Upper lobe of left lung (tissue), 6 donors: ENCODE measurements around the gene ANKRD60. TPM values are rescaled to one million over a fixed set of nuclear protein-coding genes. Genes with fewer than 3 reads are reported as not detected.

Experiments used
- ATAC-seq, 2 donors: fragments of 200-7000 bp; cut with Tn5 transposase; one replicate each; pipeline ENCODE4 v1.9.1; 2022; ENCODE audit warnings: mild to moderate bottlenecking in 2 of 2, moderate library complexity in 2 of 2; ENCODE audit not compliant: low FRiP score in 2 of 2
- DNase-seq, 2 donors: peaks; one replicate each; pipeline ENCODE4 v3.0.0-alpha.2; 2019 to 2020
- H3K27ac ChIP-seq, 4 donors: fragments of 200-600 bp; sonication (generic); one replicate each; pipeline ENCODE4 v1.5.1; 2016 to 2019
- H3K27me3 ChIP-seq, 4 donors: fragments of 200-600 bp; sonication (generic); one replicate each; pipeline ENCODE4 v1.5.1; 2017 to 2019
- H3K36me3 ChIP-seq, 4 donors: fragments of 200-600 bp; sonication (generic); one replicate each; pipeline ENCODE4 v1.5.1; 2016 to 2019
- H3K4me1 ChIP-seq, 4 donors: fragments of 200-600 bp; sonication (generic); one replicate each; pipeline ENCODE4 v1.5.1; 2018 to 2019
- H3K4me3 ChIP-seq, 4 donors: fragments of 200-600 bp; sonication (generic); one replicate each; pipeline ENCODE4 v1.5.1; 2017 to 2019; ENCODE audit warnings: mild to moderate bottlenecking in 2 of 4, moderate library complexity in 1 of 4
- H3K9me3 ChIP-seq, 4 donors: fragments of 200-600 bp; sonication (generic); one replicate each; pipeline ENCODE4 v1.5.1; 2018 to 2019
- CTCF ChIP-seq, 6 experiments: fragments of 450-650 bp in 4 of 6; fragments of 200-600 bp in 2 of 6; sonication (generic) in 2 of 6; IDR thresholded peaks; one replicate each; pipeline ENCODE4 v1.5.1; 2016 to 2019; ENCODE audit warnings: antibody characterized with exemption in 6 of 6
- EP300 ChIP-seq, 4 donors: sonication (generic); formaldehyde crosslinking; IDR thresholded peaks; one replicate each; pipeline ENCODE4 v1.5.1; 2017; ENCODE audit warnings: antibody characterized with exemption in 4 of 4, control low read depth in 2 of 4
- POLR2A ChIP-seq, 4 donors: fragments of 450-650 bp; IDR thresholded peaks; one replicate each; pipeline ENCODE4 v1.5.1; 2016 to 2017; ENCODE audit warnings: antibody characterized with exemption in 4 of 4, mild to moderate bottlenecking in 2 of 4
- POLR2AphosphoS5 ChIP-seq, 2 donors: sonication (generic); formaldehyde crosslinking; IDR thresholded peaks; one replicate each; pipeline ENCODE4 v1.5.1; 2017; ENCODE audit warnings: antibody characterized with exemption in 2 of 2
- WGBS, 2 donors: methylation state at CpG; one replicate each; pipeline ENCODE4 v1.1.5; 2017 to 2018; 5-methylcytosine and 5-hydroxymethylcytosine counted together
- total RNA-seq, 6 donors: library from RNA; depleted of rRNA in 4 of 6; stranded (reverse); fragments of >200 nt in 4 of 6; gene quantifications; one replicate each; pipeline versions ENCODE4 v1.1.0 to v1.2.1, GENCODE V29; 2016 to 2021
- donor health status: DM: no; HTN: no; CAD: no; lungs with moderate emphysema.
- donor health status: DM: no; HTN: yes; CAD: no; lungs with severe emphysema.

ANKRD60 gene
- total RNA-seq, 6 donors from 2014 or later, result not detected

GRCh38 chr20:58202044-58202443 is 26.4 kb downstream of the ANKRD60 start:
- Histone ChIP-seq H3K4me3 (no peak overlapping the region), H3K27ac (no peak overlapping the region), H3K36me3 (no peaks in the 10 kb centered on the region), H3K9me3 (no peaks in the 10 kb centered on the region), H3K27me3 (no peaks in the 10 kb centered on the region), H3K4me1 (no peaks in the 10 kb centered on the region)
- DNase-seq, result no peak
- ATAC-seq, result no peak
- TF ChIP-seq POLR2AphosphoS5 (IDR thresholded peaks at IDR 0.05), result no peak
- TF ChIP-seq POLR2A (IDR thresholded peaks at IDR 0.05), result no peak
- TF ChIP-seq EP300 (IDR thresholded peaks at IDR 0.05), result no peak
- no peak for TF ChIP-seq CTCF (IDR thresholded peaks at IDR 0.05)

DNA sequence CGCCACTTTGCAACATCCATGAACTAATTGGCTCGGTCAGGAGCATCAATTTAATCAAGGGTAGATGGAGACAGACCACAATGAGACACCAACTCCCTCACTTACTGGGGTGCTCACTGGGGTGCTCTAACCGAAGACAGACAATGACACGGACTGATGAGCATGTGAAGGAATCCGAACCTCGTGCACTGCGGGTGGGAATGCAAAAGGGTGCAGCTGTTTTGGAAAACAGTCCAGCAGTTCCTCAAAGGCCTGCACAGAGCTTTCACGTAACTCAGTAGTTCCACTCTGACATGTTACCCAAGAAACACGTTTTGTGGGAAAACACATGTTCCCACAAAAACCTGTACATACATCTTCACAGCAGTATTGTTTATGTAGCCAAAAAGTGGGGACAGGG is 26.8 kb downstream of the ANKRD60 start:
- DNase-seq (no peak), ATAC-seq (no peak)
- H3K27me3 ChIP-seq, result no peaks in the 10 kb centered on the region
- no peaks in the 10 kb centered on the region for H3K36me3 ChIP-seq
- 85 to 87% methylated on average over 9 of the region's 9 CpGs for WGBS, 2 donors
- H3K4me3 ChIP-seq, result no peak overlapping the region
- TF ChIP-seq CTCF (IDR thresholded peaks at IDR 0.05) (no peak), EP300 (IDR thresholded peaks at IDR 0.05) (no peak), POLR2A (IDR thresholded peaks at IDR 0.05) (no peak), POLR2AphosphoS5 (IDR thresholded peaks at IDR 0.05) (no peak)
- no peak overlapping the region for H3K27ac ChIP-seq
- no peaks in the 10 kb centered on the region for H3K4me1 ChIP-seq
- no peaks in the 10 kb centered on the region for H3K9me3 ChIP-seq

GRCh38 chr20:58199469-58199868 is 29.0 kb downstream of the ANKRD60 start:
- ATAC-seq, result no peak
- 65 to 76% methylated on average over 4 of the region's 4 CpGs for WGBS, 2 donors
- no peak overlapping the region for H3K27ac ChIP-seq
- H3K4me1 ChIP-seq, result no peaks in the 10 kb centered on the region
- H3K36me3 ChIP-seq, result no peaks in the 10 kb centered on the region
- no peaks in the 10 kb centered on the region for H3K27me3 ChIP-seq
- no peaks in the 10 kb centered on the region for H3K9me3 ChIP-seq
- DNase-seq, result no peak
- TF ChIP-seq CTCF (IDR thresholded peaks at IDR 0.05) (no peak), POLR2AphosphoS5 (IDR thresholded peaks at IDR 0.05) (no peak), EP300 (IDR thresholded peaks at IDR 0.05) (no peak), POLR2A (IDR thresholded peaks at IDR 0.05) (no peak)
- H3K4me3 ChIP-seq, result no peak overlapping the region

- no peak for ATAC-seq
- DNase-seq, result no peak
Observed at GRCh38 chr20:58198901-58199355, 29.5 kb downstream of the ANKRD60 start.

More at GRCh38 chr20:58198901-58199355, 29.5 kb downstream of the ANKRD60 start:
- 78 to 81% methylated on average over 9 of the region's 9 CpGs for WGBS, 2 donors
- no peak overlapping the region for H3K27ac ChIP-seq
- H3K4me3 ChIP-seq, result no peak overlapping the region
- TF ChIP-seq POLR2A (IDR thresholded peaks at IDR 0.05) (no peak), CTCF (IDR thresholded peaks at IDR 0.05) (no peak), EP300 (IDR thresholded peaks at IDR 0.05) (no peak), POLR2AphosphoS5 (IDR thresholded peaks at IDR 0.05) (no peak)
- H3K27me3 ChIP-seq, result no peaks in the 10 kb centered on the region
- no peaks in the 10 kb centered on the region for H3K4me1 ChIP-seq
- no peaks in the 10 kb centered on the region for H3K36me3 ChIP-seq
- H3K9me3 ChIP-seq, result no peaks in the 10 kb centered on the region
